Spleen (tissue), 11 donors: Measurements from ENCODE around the gene FMO4. TPM values are rescaled to one million over a fixed set of nuclear protein-coding genes. Genes with fewer than 3 reads are reported as not detected.

Source experiments
- DNase-seq: peaks from one replicate; pipeline ENCODE4 v3.0.0-alpha.2; 2020
- H3K27ac ChIP-seq, 8 donors: fragments of 200-600 bp; sonication (generic) in 7 of 8; 1 replicate in 4 of 8; 2 replicates in 4 of 8; pipeline versions ENCODE4 v1.5.0 to v1.8.0; 2016 to 2021; ENCODE audit warnings: inconsistent platforms in 4 of 8, mild to moderate bottlenecking in 4 of 8, moderate library complexity in 1 of 8
- H3K27me3 ChIP-seq, 7 donors: fragments of 200-600 bp; sonication (generic) in 6 of 7; replicated peaks in 1 of 7; 1 replicate in 4 of 7; 2 replicates in 3 of 7; pipeline versions ENCODE4 v1.5.0 to v1.8.0; 2016 to 2021; ENCODE audit warnings: inconsistent platforms in 3 of 7, mild to moderate bottlenecking in 1 of 7
- H3K36me3 ChIP-seq, 6 donors: fragments of 200-600 bp; sonication (generic) in 5 of 6; 1 replicate in 4 of 6; 2 replicates in 2 of 6; pipeline versions ENCODE4 v1.5.0 to v1.8.0; 2016 to 2021; ENCODE audit warnings: inconsistent platforms in 2 of 6
- H3K4me1 ChIP-seq, 6 donors: fragments of 200-600 bp; sonication (generic) in 5 of 6; 1 replicate in 3 of 6; 2 replicates in 3 of 6; pipeline versions ENCODE4 v1.5.0 to v1.8.0; 2016 to 2021; ENCODE audit warnings: inconsistent platforms in 3 of 6
- H3K4me3 ChIP-seq, 8 donors: fragments of 200-600 bp; sonication (generic) in 7 of 8; 1 replicate in 4 of 8; 2 replicates in 4 of 8; pipeline versions ENCODE4 v1.5.0 to v1.8.0; 2016 to 2021; ENCODE audit warnings: inconsistent platforms in 4 of 8, mild to moderate bottlenecking in 4 of 8, moderate library complexity in 2 of 8
- H3K9me3 ChIP-seq, 8 donors: fragments of 200-600 bp; sonication (generic) in 7 of 8; 1 replicate in 4 of 8; 2 replicates in 4 of 8; pipeline versions ENCODE4 v1.5.0 to v1.8.0; 2016 to 2021; ENCODE audit warnings: inconsistent platforms in 4 of 8
- POLR2A ChIP-seq, 3 donors: fragments of 450-650 bp; IDR thresholded peaks; one replicate each; pipeline ENCODE4 v1.5.1; 2017; ENCODE audit warnings: antibody characterized with exemption in 3 of 3, mild to moderate bottlenecking in 1 of 3
- POLR2AphosphoS5 ChIP-seq, 3 donors: sonication (generic); formaldehyde crosslinking; IDR thresholded peaks; one replicate each; pipeline ENCODE4 v1.5.1; 2017; ENCODE audit warnings: antibody characterized with exemption in 3 of 3
- WGBS, 5 donors: extraction: QIAGEN DNeasy Blood & Tissue Kit in 3 of 5; methylation state at CpG; one replicate each; pipeline versions ENCODE4 v1.1.5 to v1.1.7; 2013 to 2018; 5-methylcytosine and 5-hydroxymethylcytosine counted together
- intact Hi-C: fragments of 100-400 bp; cut with DNase I; formaldehyde crosslinking; loops from one replicate; pipeline ENCODE4 v1.15.0; 2023; ENCODE audit warnings: low total_unique reads
- polyA plus RNA-seq, 3 donors: library from polyadenylated mRNA; stranded (reverse); fragments of 200-250 nt; gene quantifications; one replicate each; pipeline ENCODE4 v1.2.1, GENCODE V29; 2013
- total RNA-seq, 7 donors: library from RNA; depleted of rRNA in 3 of 7; stranded (reverse); fragments of >200 nt in 3 of 7; fragmentation: NEBNext Ultra II Directional in 4 of 7; extraction: Animal tissue kit (Norgen Biotek cat#: 25700) in 4 of 7; gene quantifications; one replicate each; pipeline versions ENCODE4 v1.1.0 to v1.2.1, GENCODE V29; 2016 to 2021
- TF ChIP-seq, protein P1 (sequence below), 11 experiments: fragments of 200-600 bp in 7 of 11; fragments of 450-650 bp in 4 of 11; sonication (generic) in 4 of 11; IDR thresholded peaks in 8 of 11; conservative IDR thresholded peaks in 3 of 11; 1 replicate in 7 of 11; 2 replicates in 4 of 11; pipeline versions ENCODE4 v1.4.0 to v1.8.0; 2016 to 2021; ENCODE audit warnings: antibody characterized with exemption in 11 of 11, inconsistent platforms in 4 of 11, mild to moderate bottlenecking in 1 of 11
- donor health status: healthy with polysubstance abuse.
- donor health status: DM: no; HTN: no; CAD: no; lungs with moderate emphysema.
- donor health status: DM: no; HTN: no; CAD: no.
- donor health status: Bipolar disorder and iron deficiency.
- donor health status: healthy.
- donor health status: DM: no; HTN: no; CAD: no.
- donor health status: DM: yes; HTN: yes; CAD: no.

FMO4 gene
- total and polyA plus RNA-seq, 10 donors: 2.0 to 10.8 (median 4.0) TPM

DNA sequence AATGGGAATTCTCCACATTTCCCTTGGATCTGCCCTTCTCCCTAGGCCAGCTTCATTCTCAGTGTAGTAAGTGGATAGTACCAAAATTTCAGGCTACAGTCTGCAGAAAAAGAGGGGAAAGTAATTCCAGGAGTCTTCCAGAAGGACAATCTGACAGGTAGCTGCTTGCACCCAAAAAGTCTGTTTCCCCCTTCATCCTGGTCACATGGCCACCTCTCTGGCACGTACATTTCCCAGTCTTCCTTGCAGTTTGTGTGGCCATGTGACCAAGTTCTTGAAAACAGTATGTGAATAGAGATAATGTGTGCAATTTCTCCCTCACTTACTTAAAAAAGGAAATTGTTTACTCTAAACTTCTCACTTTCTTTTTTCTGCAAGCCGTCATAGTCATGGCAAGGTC, 14.6 kb upstream of the FMO4 start:
- WGBS, 5 donors: 77 to 84% (median 78%) methylated on average over 2 of the region's 2 CpGs
- H3K27me3 ChIP-seq: no peaks in the 10 kb centered on the region
- H3K27ac ChIP-seq: no peak overlapping the region
- DNase-seq: no peak
- H3K4me1 ChIP-seq: no peaks in the 10 kb centered on the region
- no peaks in the 10 kb centered on the region for H3K36me3 ChIP-seq
- peaks cover 13 to 62% (median 42%) of the 10 kb centered on the region in 8 donors for H3K9me3 ChIP-seq
- intact Hi-C loops: no loop called here
- no peak overlapping the region for H3K4me3 ChIP-seq
- TF ChIP-seq, protein P1, sequence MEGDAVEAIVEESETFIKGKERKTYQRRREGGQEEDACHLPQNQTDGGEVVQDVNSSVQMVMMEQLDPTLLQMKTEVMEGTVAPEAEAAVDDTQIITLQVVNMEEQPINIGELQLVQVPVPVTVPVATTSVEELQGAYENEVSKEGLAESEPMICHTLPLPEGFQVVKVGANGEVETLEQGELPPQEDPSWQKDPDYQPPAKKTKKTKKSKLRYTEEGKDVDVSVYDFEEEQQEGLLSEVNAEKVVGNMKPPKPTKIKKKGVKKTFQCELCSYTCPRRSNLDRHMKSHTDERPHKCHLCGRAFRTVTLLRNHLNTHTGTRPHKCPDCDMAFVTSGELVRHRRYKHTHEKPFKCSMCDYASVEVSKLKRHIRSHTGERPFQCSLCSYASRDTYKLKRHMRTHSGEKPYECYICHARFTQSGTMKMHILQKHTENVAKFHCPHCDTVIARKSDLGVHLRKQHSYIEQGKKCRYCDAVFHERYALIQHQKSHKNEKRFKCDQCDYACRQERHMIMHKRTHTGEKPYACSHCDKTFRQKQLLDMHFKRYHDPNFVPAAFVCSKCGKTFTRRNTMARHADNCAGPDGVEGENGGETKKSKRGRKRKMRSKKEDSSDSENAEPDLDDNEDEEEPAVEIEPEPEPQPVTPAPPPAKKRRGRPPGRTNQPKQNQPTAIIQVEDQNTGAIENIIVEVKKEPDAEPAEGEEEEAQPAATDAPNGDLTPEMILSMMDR (IDR thresholded peaks at IDR 0.05 in 8 of 11, conservative IDR thresholded peaks at IDR 0.05 in 3 of 11): no peak
- TF ChIP-seq POLR2A (IDR thresholded peaks at IDR 0.05): no peak

DNA sequence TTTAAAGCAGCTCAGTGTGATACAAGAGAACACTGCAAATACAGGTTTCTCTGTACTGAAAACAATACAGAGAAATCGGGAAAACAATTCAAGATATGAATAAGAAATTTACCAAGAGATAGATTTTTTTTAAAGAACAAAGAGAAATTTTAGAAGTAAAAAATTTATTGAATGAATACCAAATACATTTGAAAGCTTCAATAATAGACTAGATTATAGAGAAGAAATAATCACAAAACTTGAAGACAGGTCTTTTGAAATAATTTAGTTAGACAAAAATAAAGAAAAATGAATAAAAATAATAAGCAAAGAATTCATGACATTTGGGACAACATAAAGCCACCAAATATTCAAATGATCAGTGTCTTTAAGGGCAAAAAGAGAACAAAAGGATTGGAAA, 13.6 kb upstream of the FMO4 start:
- H3K9me3 ChIP-seq: peaks cover 13 to 73% (median 46%) of the 10 kb centered on the region in 8 donors
- intact Hi-C loops: no loop called here
- 93 to 98% (median 96%) methylated on average over 1 of the region's 1 CpG for WGBS, 5 donors
- DNase-seq: no peak
- H3K27ac ChIP-seq: no peak overlapping the region
- TF ChIP-seq, protein P1 (IDR thresholded peaks at IDR 0.05 in 8 of 11, conservative IDR thresholded peaks at IDR 0.05 in 3 of 11): no peak
- TF ChIP-seq POLR2A (IDR thresholded peaks at IDR 0.05): no peak
- TF ChIP-seq POLR2AphosphoS5 (IDR thresholded peaks at IDR 0.05): no peak
- H3K27me3 ChIP-seq: no peaks in the 10 kb centered on the region
- no peaks in the 10 kb centered on the region for H3K36me3 ChIP-seq
- no peak overlapping the region for H3K4me3 ChIP-seq
- no peaks in the 10 kb centered on the region for H3K4me1 ChIP-seq

DNA sequence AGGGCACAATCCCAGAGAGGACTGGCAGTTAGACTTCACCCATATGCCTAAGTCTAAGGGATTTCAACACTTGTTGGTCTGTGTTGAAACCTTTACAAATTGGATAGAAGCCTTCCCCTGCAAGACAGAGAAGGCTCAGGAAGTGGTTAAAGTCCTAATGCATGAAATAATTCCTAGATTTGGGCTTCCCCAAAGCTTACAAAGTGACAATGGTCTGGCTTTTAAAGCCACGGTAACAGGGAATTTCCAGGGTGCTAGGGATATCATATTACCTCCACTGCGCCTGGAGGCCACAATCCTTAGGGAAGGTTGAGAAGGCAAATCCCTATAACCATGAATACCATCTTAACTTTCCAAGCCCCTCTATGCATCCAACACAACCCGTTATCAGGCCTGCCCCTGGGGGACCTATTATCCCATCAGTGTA, 3.3 kb upstream of the FMO4 start:
- Histone ChIP-seq H3K4me3 (no peak overlapping the region), H3K4me1 (peaks cover 0 to 24% (median 12%) of the 10 kb centered on the region in 6 donors), H3K36me3 (no peaks in the 10 kb centered on the region), H3K9me3 (peaks cover 0 to 5% (median 0%) of the 10 kb centered on the region in 8 donors), H3K27me3 (no peaks in the 10 kb centered on the region), H3K27ac (no peak overlapping the region)
- intact Hi-C loops: loop anchor here (5.0 to 10.0 kb wide), 2 partner anchors 66 to 343 kb away; partner anchors contain the start of gene FMO1
- no peak for DNase-seq
- no peak for TF ChIP-seq POLR2AphosphoS5 (IDR thresholded peaks at IDR 0.05)
- TF ChIP-seq POLR2A (IDR thresholded peaks at IDR 0.05): no peak
- TF ChIP-seq, protein P1 (IDR thresholded peaks at IDR 0.05 in 8 of 11, conservative IDR thresholded peaks at IDR 0.05 in 3 of 11): no peak
- WGBS, 5 donors: 48 to 75% (median 66%) methylated on average over 3 of the region's 3 CpGs

DNA sequence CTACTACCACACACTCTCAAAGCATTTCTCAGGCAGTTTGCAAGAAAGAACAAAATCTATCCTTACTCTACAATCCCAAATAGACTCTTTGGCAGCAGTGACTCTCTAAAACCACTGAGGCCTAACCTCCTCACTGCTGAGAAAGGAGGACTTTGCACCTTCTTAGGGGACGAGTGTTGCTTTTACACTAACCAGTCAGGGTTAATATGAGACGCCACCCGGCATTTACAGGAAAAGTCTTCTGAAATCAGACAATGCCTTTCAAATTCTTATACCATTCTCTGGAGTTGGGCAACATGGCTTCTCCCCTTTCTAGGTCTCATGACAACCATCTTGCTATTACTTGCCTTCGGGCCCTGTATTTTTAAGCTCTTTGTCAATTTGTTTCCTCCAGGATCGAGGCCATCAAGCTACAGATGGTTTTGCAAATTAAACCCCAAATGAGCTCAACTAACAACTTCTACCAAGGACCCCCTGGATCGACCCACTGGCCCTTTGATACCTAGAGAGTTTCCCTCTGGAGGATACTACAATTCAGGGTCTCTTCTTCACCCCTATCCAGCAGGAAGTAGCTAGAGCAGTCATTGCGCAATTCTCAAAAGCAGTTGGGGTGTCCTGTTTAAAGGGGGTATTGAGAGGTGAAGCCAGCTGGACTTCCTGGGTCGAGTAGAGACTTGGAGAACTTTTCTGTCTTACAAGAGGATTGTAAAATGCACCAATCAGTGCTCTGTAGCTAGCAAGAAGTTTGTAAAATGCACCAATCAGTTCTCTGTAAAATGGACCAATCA, 2.0 kb upstream of the FMO4 start:
- H3K4me1 ChIP-seq: peaks cover 0 to 24% (median 12%) of the 10 kb centered on the region in 6 donors
- WGBS, 5 donors: 70 to 85% (median 78%) methylated on average over 8 of the region's 8 CpGs
- TF ChIP-seq POLR2AphosphoS5 (IDR thresholded peaks at IDR 0.05): no peak
- TF ChIP-seq, protein P1 (IDR thresholded peaks at IDR 0.05 in 8 of 11, conservative IDR thresholded peaks at IDR 0.05 in 3 of 11): no peak
- TF ChIP-seq POLR2A (IDR thresholded peaks at IDR 0.05): no peak
- no peaks in the 10 kb centered on the region for H3K36me3 ChIP-seq
- H3K9me3 ChIP-seq: peaks cover 0 to 5% (median 0%) of the 10 kb centered on the region in 8 donors
- no peak for DNase-seq
- intact Hi-C loops: loop anchor here (5.0 to 10.0 kb wide), 2 partner anchors 67 to 345 kb away; partner anchors contain the start of gene FMO1
- no peak overlapping the region for H3K4me3 ChIP-seq
- H3K27ac ChIP-seq: no peak overlapping the region
- H3K27me3 ChIP-seq: no peaks in the 10 kb centered on the region
